ENCODE results near the gene ZNG1E.
"Not testable (repeated sequence)": the region's sequence is repeated elsewhere in the genome, so short reads cannot be mapped to it uniquely, and the experiment has no call there.

ZNG1E gene

DNA sequence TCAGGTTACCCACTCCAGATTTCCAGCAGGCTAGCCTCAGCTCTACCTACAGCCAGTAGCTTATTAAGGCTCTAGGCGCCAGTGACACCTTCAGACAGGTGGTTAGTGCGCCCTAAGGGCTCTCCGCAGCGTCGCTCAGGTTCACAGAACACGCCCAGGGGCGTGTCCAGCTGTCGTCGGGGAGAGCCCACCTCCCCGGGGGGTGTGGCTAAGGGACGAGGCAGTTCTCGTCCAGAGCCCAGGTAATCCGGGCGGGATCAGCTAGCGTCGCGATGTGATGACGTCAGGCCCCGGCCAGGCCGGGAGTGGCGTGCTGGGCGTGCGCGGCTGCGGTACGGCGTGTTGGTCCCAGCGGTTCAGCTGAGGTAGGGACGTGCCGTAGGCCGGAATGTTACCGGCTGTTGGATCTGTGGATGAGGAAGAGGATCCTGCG is at the start of gene ZNG1E:
Gene ZNG1E, plus strand, starts transcription at position 340 of the 433 bp plus-strand sequence. Its CDS starts 49 bp downstream, at position 389.
- DNase-seq, result peak; percentile 17

DNA sequence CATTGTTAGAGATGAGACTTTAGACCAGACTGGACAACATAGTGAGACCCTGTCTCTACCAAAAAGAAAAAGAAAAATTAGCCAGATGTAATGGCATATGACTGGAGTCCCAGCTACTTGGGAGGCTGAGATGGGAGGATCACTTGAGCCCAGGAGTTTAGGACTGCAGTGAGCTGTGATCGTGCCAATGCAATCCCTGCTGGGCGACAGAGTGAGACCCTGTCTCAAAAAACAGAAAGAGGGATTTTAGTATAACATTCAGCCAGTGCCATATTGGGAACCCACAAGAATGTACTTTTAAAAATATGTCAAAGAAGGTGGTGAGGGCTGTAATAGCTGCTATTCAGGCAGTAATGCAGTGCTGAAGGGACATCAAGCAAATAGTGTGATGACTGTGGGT is 2.1 kb upstream of the ZNG1E start:
- DNase-seq, result not testable (repeated sequence)

DNA sequence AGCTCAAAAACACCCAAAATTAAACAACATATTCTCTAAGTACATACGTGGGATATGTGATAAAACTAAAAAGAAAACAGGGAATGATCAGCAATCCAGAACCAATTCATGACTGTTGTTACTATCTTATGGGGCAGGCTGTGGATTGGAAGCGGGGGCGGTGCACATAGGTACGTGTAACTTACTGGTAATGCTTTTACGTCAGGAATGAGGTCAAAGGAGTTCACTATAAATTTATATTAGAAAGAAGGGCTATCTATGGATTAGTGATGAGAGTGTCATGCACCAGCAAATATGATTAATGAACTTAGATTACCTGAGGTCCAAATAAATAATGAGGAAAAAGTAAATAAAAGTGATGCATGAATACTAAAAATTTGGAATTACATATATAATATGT is 710 bp upstream of the ZNG1E start:
- not testable (repeated sequence) for DNase-seq

DNA sequence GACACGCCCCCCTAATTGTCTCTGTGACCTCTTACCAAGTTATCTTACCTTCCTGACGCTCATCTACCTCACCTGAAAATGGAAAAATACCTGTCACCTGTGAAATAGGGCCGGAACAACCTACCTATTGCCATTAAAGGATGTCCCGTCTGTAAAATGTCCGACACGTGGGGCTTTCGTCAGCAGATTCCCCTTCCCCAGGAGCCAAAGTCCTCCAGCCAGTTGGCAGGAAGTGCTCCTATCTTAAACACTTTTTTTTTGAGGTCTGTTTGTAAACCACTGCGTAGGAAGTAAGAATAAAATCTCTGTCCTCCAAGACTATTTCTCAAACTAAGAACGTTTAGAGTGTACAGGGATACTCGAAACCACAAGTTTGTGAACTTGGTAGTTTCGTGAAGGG is 661 bp downstream of the ZNG1E start:
- DNase-seq, result not testable (repeated sequence)

DNA sequence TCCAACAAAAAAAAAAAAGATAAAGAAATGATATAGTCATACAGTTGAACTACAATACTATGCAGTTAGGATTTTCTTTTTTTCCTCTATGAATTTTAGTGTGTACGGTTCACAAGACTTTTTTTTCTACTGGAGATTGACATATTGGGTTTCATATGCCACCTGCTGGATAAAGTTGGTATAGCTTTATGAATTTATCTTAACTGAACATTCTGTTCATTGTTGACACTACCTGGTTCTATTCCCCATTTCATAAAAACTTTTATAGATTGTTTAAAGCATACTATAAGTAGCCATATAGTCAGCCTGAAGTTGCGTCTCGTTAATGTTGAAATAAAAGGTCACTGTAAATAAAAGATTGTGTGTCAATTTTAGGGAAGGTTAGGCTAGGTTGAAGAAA is 2.8 kb downstream of the ZNG1E start:
- not testable (repeated sequence) for DNase-seq

DNA sequence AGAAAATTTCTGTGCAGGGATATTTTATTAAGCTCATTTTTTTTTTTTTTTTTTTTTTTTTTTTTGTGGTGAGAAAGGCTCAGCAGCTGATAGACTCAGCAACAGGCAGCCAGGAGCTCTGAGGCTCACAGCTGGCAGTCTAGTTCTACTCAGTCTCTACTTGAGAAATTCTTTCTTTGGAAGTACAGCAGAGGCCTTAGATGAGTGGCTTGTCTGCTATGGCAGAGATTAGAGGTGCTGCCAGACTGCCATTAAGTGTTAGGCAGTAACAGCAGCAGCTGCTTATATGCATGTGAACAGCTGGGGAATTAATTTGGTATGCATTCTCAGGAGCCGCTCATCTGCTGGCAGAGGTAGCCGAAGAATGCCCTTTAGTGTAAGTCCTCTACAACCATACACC is 27.8 kb downstream of the ZNG1E start:
- peak; percentile 11 for DNase-seq

DNA sequence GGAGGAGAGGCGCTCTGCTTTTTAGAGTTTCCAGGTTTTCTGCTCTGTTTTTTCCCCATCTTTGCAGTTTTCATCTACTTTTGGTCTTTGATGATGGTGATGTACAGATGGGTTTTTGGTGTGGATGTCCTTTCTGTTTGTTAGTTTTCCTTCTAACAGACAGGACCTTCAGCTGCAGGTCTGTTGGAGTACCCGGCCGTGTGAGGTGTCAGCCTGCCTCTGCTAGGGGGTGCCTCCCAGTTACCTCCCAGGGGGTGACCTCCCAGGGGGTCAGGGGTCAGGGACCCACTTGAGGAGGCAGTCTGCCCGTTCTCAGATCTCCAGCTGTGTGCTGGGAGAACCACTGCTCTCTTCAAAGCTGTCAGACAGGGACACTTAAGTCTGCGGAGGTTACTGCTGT is 38.7 kb downstream of the ZNG1E start:
- not testable (repeated sequence) for DNase-seq

DNA sequence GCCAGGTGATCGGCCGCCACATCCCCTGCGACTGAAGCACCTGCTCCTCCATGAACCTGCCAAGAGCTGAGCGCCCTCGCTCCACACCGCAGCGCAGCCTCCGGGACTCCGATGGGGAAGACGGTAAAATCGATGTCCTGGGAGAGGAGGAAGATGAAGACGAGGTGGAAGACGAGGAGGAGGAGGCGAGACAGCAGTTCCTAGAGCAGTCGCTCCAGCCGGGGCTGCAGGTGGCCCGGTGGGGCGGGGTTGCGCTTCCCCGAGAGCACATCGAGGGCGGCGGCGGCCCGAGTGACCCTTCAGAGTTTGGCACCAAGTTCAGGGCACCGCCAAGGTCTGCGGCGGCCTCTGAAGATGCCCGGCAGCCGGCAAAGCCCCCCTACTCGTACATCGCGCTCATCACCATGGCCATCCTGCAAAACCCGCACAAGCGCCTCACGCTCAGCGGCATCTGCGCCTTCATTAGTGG is 61.4 kb downstream of the ZNG1E start, which contains the start of gene FOXD4L4:
Gene FOXD4L4, plus strand, starts transcription at position 51 of the 469 bp plus-strand sequence. Its CDS starts 0 bp downstream, at position 51.
- not testable (repeated sequence) for DNase-seq

DNA sequence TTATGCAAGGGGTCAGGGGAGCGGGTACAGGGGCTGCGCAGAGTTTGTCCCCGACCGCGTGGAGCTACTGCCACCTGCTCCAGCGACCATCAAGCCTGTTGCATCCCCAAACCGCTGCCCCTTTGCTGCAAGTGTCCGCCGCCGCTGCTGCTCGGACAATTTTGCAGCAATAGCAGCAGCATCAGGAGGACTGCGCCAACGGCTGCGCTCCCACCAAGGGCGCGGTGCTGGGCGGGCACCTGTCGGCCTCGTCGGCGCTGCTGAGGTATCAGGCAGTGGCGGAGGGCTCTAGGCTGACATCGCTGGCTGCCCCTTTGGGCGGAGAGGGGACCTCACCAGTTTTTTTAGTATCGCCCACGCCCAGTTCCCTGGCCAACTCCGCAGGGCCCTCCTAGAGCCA is 62.4 kb downstream of the ZNG1E start:
- DNase-seq, result not testable (repeated sequence)
